ENCODE measurements around the gene CHST11.
"Not testable (repeated sequence)": the region's sequence is repeated elsewhere in the genome, so short reads cannot be mapped to it uniquely, and the experiment has no call there.

Gene CHST11

GRCh38 chr12:104519190-104520019 lies 62.7 kb downstream of the CHST11 start:
- no peak overlapping the region for H3K4me3 ChIP-seq (ENCODE audit: low read length in 2 of 2)
- no peak overlapping the region for H3K27ac ChIP-seq (ENCODE audit: low read depth in 2 of 2, low read length in 2 of 2)
- H3K9ac ChIP-seq (ENCODE audit: low read depth in 1 of 2, low read length in 2 of 2), result no peak overlapping the region
- H3K4me1 ChIP-seq (ENCODE audit: control insufficient read depth in 2 of 2, insufficient read depth in 2 of 2, low read length in 2 of 2), result peaks cover 3 to 9% of the 10 kb centered on the region in 2 donors
- H3K36me3 ChIP-seq (ENCODE audit: control insufficient read depth in 2 of 2, insufficient read depth in 2 of 2, low read length in 2 of 2), result no peaks in the 10 kb centered on the region
- H3K27me3 ChIP-seq (ENCODE audit: control insufficient read depth in 2 of 2, insufficient read depth in 2 of 2, low read length in 2 of 2), result no peaks in the 10 kb centered on the region
- no peaks in the 10 kb centered on the region for H3K9me3 ChIP-seq (ENCODE audit: control insufficient read depth in 2 of 2, low read length in 2 of 2)

GRCh38 chr12:104520242-104520900 lies 63.6 kb downstream of the CHST11 start:
- no peak overlapping the region for H3K4me3 ChIP-seq (ENCODE audit: low read length in 2 of 2)
- no peak overlapping the region for H3K9ac ChIP-seq (ENCODE audit: low read depth in 1 of 2, low read length in 2 of 2)
- H3K36me3 ChIP-seq (ENCODE audit: control insufficient read depth in 2 of 2, insufficient read depth in 2 of 2, low read length in 2 of 2), result no peaks in the 10 kb centered on the region
- H3K27ac ChIP-seq (ENCODE audit: low read depth in 2 of 2, low read length in 2 of 2), result no peak overlapping the region
- peaks cover 3 to 9% of the 10 kb centered on the region in 2 donors for H3K4me1 ChIP-seq (ENCODE audit: control insufficient read depth in 2 of 2, insufficient read depth in 2 of 2, low read length in 2 of 2)
- H3K27me3 ChIP-seq (ENCODE audit: control insufficient read depth in 2 of 2, insufficient read depth in 2 of 2, low read length in 2 of 2), result no peaks in the 10 kb centered on the region
- H3K9me3 ChIP-seq (ENCODE audit: control insufficient read depth in 2 of 2, low read length in 2 of 2), result no peaks in the 10 kb centered on the region

GRCh38 chr12:104521731-104522130 lies 65.0 kb downstream of the CHST11 start:
- no peaks in the 10 kb centered on the region for H3K9me3 ChIP-seq (ENCODE audit: control insufficient read depth in 2 of 2, low read length in 2 of 2)
- no peak overlapping the region for H3K27ac ChIP-seq (ENCODE audit: low read depth in 2 of 2, low read length in 2 of 2)
- no peak overlapping the region for H3K4me3 ChIP-seq (ENCODE audit: low read length in 2 of 2)
- no peak overlapping the region for H3K9ac ChIP-seq (ENCODE audit: low read depth in 1 of 2, low read length in 2 of 2)
- peaks cover 3 to 9% of the 10 kb centered on the region in 2 donors for H3K4me1 ChIP-seq (ENCODE audit: control insufficient read depth in 2 of 2, insufficient read depth in 2 of 2, low read length in 2 of 2)
- no peaks in the 10 kb centered on the region for H3K36me3 ChIP-seq (ENCODE audit: control insufficient read depth in 2 of 2, insufficient read depth in 2 of 2, low read length in 2 of 2)
- H3K27me3 ChIP-seq (ENCODE audit: control insufficient read depth in 2 of 2, insufficient read depth in 2 of 2, low read length in 2 of 2), result no peaks in the 10 kb centered on the region

GRCh38 chr12:104522985-104523722 lies 66.4 kb downstream of the CHST11 start:
- Histone ChIP-seq H3K9me3 (ENCODE audit: control insufficient read depth in 2 of 2, low read length in 2 of 2) (no peaks in the 10 kb centered on the region), H3K4me1 (ENCODE audit: control insufficient read depth in 2 of 2, insufficient read depth in 2 of 2, low read length in 2 of 2) (peaks cover 3 to 9% of the 10 kb centered on the region in 2 donors), H3K27ac (ENCODE audit: low read depth in 2 of 2, low read length in 2 of 2) (no peak overlapping the region), H3K4me3 (ENCODE audit: low read length in 2 of 2) (no peak overlapping the region), H3K9ac (ENCODE audit: low read depth in 1 of 2, low read length in 2 of 2) (no peak overlapping the region), H3K27me3 (ENCODE audit: control insufficient read depth in 2 of 2, insufficient read depth in 2 of 2, low read length in 2 of 2) (no peaks in the 10 kb centered on the region), H3K36me3 (ENCODE audit: control insufficient read depth in 2 of 2, insufficient read depth in 2 of 2, low read length in 2 of 2) (no peaks in the 10 kb centered on the region)

DNA sequence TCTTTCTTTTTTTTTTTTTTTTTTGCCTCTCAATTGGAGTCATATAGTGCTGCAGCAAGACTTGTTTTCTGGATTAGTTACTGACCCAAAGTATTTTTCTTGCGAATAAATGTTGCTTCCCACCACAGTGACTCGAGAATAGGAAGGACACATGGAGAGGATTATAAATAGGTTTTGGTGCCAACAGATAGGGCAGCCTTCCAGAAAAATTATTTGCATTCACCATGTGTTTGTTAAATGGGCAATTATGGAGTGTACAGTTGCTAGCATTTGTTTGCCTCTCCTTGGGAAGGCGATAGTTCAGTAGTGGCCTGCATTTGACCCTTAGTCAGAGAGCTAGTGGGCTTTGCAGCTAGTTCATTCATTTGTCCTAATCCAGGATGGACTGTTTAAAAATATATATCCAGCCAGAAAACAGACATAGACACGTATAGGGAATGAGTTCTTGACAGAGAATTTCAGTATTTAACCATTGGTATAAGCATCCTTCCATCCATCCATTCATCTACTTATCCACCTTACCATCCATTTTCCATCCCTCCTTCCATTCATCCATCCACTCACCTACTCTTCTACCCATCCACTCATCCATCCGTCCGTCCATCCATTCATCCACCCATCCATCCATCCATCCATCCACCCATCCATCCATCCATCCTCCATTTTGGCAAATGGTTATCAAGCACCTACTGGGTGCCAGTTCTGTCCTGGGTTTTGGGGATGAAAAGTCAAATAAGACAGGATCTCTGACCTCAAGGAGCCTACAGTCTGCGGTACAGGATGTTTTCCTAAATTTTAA lies 67.5 kb downstream of the CHST11 start:
- H3K9me3 ChIP-seq (ENCODE audit: control insufficient read depth in 2 of 2, low read length in 2 of 2), result no peaks in the 10 kb centered on the region
- no peak overlapping the region for H3K9ac ChIP-seq (ENCODE audit: low read depth in 1 of 2, low read length in 2 of 2)
- no peaks in the 10 kb centered on the region for H3K27me3 ChIP-seq (ENCODE audit: control insufficient read depth in 2 of 2, insufficient read depth in 2 of 2, low read length in 2 of 2)
- no peak overlapping the region for H3K27ac ChIP-seq (ENCODE audit: low read depth in 2 of 2, low read length in 2 of 2)
- H3K36me3 ChIP-seq (ENCODE audit: control insufficient read depth in 2 of 2, insufficient read depth in 2 of 2, low read length in 2 of 2), result no peaks in the 10 kb centered on the region
- peaks cover 3 to 7% of the 10 kb centered on the region in 2 donors for H3K4me1 ChIP-seq (ENCODE audit: control insufficient read depth in 2 of 2, insufficient read depth in 2 of 2, low read length in 2 of 2)
- H3K4me3 ChIP-seq (ENCODE audit: low read length in 2 of 2), result no peak overlapping the region

GRCh38 chr12:104526320-104526719 lies 69.6 kb downstream of the CHST11 start:
- Histone ChIP-seq H3K27me3 (ENCODE audit: control insufficient read depth in 2 of 2, insufficient read depth in 2 of 2, low read length in 2 of 2) (no peaks in the 10 kb centered on the region), H3K9me3 (ENCODE audit: control insufficient read depth in 2 of 2, low read length in 2 of 2) (no peaks in the 10 kb centered on the region), H3K4me3 (ENCODE audit: low read length in 2 of 2) (no peak overlapping the region), H3K9ac (ENCODE audit: low read depth in 1 of 2, low read length in 2 of 2) (no peak overlapping the region), H3K27ac (ENCODE audit: low read depth in 2 of 2, low read length in 2 of 2) (no peak overlapping the region), H3K4me1 (ENCODE audit: control insufficient read depth in 2 of 2, insufficient read depth in 2 of 2, low read length in 2 of 2) (peaks cover 3% of the 10 kb centered on the region in 2 donors), H3K36me3 (ENCODE audit: control insufficient read depth in 2 of 2, insufficient read depth in 2 of 2, low read length in 2 of 2) (no peaks in the 10 kb centered on the region)

DNA sequence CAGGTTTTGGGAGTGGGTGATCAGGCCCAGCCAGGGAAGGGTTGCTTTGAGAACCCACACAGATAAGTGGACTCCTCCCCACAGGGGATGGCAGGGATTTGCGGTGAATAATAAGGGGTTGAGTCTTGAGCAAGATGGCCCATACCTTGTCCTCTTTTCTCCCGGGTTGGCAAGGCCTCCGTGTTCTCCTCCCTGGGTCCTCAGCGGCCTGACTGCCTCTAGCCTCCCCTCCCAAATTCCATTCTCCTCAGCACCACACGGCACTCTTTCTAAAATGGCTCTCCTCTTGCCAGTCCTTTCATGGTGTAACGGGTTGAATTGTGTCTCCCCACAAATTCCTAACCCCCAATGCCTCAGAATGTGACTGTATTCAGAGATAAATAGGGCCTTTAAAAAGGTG lies 70.0 kb downstream of the CHST11 start:
- Histone ChIP-seq H3K9ac (ENCODE audit: low read depth in 1 of 2, low read length in 2 of 2) (no peak overlapping the region), H3K27me3 (ENCODE audit: control insufficient read depth in 2 of 2, insufficient read depth in 2 of 2, low read length in 2 of 2) (no peaks in the 10 kb centered on the region), H3K4me3 (ENCODE audit: low read length in 2 of 2) (no peak overlapping the region), H3K4me1 (ENCODE audit: control insufficient read depth in 2 of 2, insufficient read depth in 2 of 2, low read length in 2 of 2) (peaks cover 3% of the 10 kb centered on the region in 2 donors), H3K9me3 (ENCODE audit: control insufficient read depth in 2 of 2, low read length in 2 of 2) (no peaks in the 10 kb centered on the region), H3K36me3 (ENCODE audit: control insufficient read depth in 2 of 2, insufficient read depth in 2 of 2, low read length in 2 of 2) (no peaks in the 10 kb centered on the region), H3K27ac (ENCODE audit: low read depth in 2 of 2, low read length in 2 of 2) (no peak overlapping the region)

DNA sequence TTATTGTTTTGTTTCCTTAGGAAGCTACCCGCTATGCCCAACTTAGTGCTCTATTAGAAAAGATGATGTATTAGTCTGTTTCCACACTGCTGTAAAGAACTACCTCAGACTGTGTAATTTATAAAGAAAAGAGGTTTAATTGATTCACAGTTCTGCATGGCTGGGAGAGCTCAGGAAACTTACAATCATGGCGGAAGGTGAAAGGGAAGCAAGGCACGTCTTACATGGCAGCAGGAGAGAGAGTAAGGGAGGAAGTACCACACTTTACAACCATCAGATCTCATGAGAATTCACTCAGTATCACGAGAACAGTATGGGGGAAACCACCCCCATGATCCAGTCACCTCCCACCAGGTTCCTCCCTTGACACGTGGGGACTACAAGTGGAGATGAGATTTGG lies 70.9 kb downstream of the CHST11 start:
- not testable (repeated sequence) for H3K27me3 ChIP-seq (ENCODE audit: control insufficient read depth in 2 of 2, insufficient read depth in 2 of 2, low read length in 2 of 2); H3K9me3 ChIP-seq (ENCODE audit: control insufficient read depth in 2 of 2, low read length in 2 of 2); H3K27ac ChIP-seq (ENCODE audit: low read depth in 2 of 2, low read length in 2 of 2); H3K4me1 ChIP-seq (ENCODE audit: control insufficient read depth in 2 of 2, insufficient read depth in 2 of 2, low read length in 2 of 2); H3K36me3 ChIP-seq (ENCODE audit: control insufficient read depth in 2 of 2, insufficient read depth in 2 of 2, low read length in 2 of 2); H3K4me3 ChIP-seq (ENCODE audit: low read length in 2 of 2); H3K9ac ChIP-seq (ENCODE audit: low read depth in 1 of 2, low read length in 2 of 2)

DNA sequence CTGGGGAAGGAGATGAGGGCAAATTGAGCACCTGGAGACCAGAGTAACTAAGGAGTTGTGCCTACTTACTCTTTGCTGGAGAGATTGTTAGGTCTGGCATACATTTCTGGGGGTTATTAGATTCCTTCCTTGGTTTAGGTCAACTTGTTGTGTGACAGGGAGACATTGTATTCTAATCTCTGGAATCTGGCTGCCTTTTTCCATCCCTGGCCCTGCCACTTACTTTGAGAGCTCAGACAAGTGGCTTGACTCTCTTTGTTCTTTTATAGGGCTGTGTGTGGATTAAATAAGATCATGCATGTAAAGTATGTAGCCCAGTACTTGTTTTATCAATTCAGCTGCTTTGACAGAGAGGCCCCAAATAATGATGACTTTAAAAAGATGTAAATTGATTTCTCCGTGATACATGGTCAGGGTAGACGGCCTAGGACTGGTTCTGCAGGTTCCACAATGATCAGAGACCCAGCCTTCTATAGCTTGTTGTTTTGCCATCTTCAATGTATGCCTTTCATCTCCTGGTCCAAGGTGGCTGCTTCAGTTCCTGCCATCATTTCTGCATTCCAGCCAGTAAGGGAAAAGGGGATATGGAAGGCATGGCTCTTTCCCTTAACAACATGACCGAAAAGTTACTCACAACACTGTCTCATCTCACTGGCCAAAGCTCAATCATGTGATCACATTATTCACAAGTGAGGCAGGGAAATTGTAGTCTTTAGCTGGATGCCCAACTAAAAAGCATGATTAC lies 72.6 kb downstream of the CHST11 start:
- H3K4me1 ChIP-seq (ENCODE audit: control insufficient read depth in 2 of 2, insufficient read depth in 2 of 2, low read length in 2 of 2), result no peaks in the 10 kb centered on the region
- H3K27me3 ChIP-seq (ENCODE audit: control insufficient read depth in 2 of 2, insufficient read depth in 2 of 2, low read length in 2 of 2), result no peaks in the 10 kb centered on the region
- H3K4me3 ChIP-seq (ENCODE audit: low read length in 2 of 2), result no peak overlapping the region
- no peak overlapping the region for H3K9ac ChIP-seq (ENCODE audit: low read depth in 1 of 2, low read length in 2 of 2)
- no peaks in the 10 kb centered on the region for H3K36me3 ChIP-seq (ENCODE audit: control insufficient read depth in 2 of 2, insufficient read depth in 2 of 2, low read length in 2 of 2)
- no peak overlapping the region for H3K27ac ChIP-seq (ENCODE audit: low read depth in 2 of 2, low read length in 2 of 2)
- H3K9me3 ChIP-seq (ENCODE audit: control insufficient read depth in 2 of 2, low read length in 2 of 2), result no peaks in the 10 kb centered on the region
